Endodermal cell (in vitro differentiated cells): ENCODE measurements around the gene ATP9A. TPM values are rescaled to one million over a fixed set of nuclear protein-coding genes. Genes with fewer than 3 reads are reported as not detected.

Experiments used
- DNase-seq: peaks from one replicate; pipeline ENCODE4 v3.0.0-alpha.2; 2017
- H3K27ac ChIP-seq: 2 replicates; pipeline ENCODE4 v1.5.1; 2013; ENCODE audit warnings: mild to moderate bottlenecking, low read depth, low read length, moderate library complexity
- H3K27me3 ChIP-seq: 2 replicates; pipeline ENCODE4 v1.6.1; 2013; ENCODE audit warnings: mild to moderate bottlenecking, low read length, moderate library complexity; ENCODE audit not compliant: insufficient read depth, control insufficient read depth, poor library complexity, severe bottlenecking
- H3K36me3 ChIP-seq: 2 replicates; pipeline ENCODE4 v1.7.0; 2013; ENCODE audit warnings: mild to moderate bottlenecking, low read length, moderate library complexity; ENCODE audit not compliant: control insufficient read depth, insufficient read depth
- H3K4me1 ChIP-seq: one replicate; pipeline ENCODE4 v1.7.0; 2013; ENCODE audit warnings: low read length; ENCODE audit not compliant: control insufficient read depth, insufficient read depth
- H3K4me3 ChIP-seq: 2 replicates; pipeline ENCODE4 v1.5.1; 2013; ENCODE audit warnings: mild to moderate bottlenecking, low read length, moderate library complexity
- H3K9ac ChIP-seq: 2 replicates; pipeline ENCODE4 v1.6.1; 2013; ENCODE audit warnings: mild to moderate bottlenecking, low read length, moderate library complexity; ENCODE audit not compliant: poor library complexity, severe bottlenecking; ENCODE audit errors: extremely low read depth
- H3K9me3 ChIP-seq: 2 replicates; pipeline ENCODE4 v1.6.1; 2013; ENCODE audit warnings: mild to moderate bottlenecking, low read length, moderate library complexity; ENCODE audit not compliant: control insufficient read depth
- H3K27ac Mint-ChIP-seq: 2 replicates; pipeline ENCODE4 v1.8.0; 2020; ENCODE audit warnings: mixed read lengths
- H3K27me3 Mint-ChIP-seq: 2 replicates; pipeline ENCODE4 v1.8.0; 2021; ENCODE audit warnings: mild to moderate bottlenecking, mixed read lengths; ENCODE audit not compliant: insufficient read depth
- H3K36me3 Mint-ChIP-seq: 2 replicates; pipeline ENCODE4 v1.8.0; 2020; ENCODE audit warnings: low read depth, mixed read lengths
- H3K4me1 Mint-ChIP-seq: 2 replicates; pipeline ENCODE4 v1.8.0; 2020; ENCODE audit warnings: mixed read lengths
- H3K4me3 Mint-ChIP-seq: 2 replicates; pipeline ENCODE4 v1.8.0; 2020; ENCODE audit warnings: mild to moderate bottlenecking, moderate library complexity, mixed read lengths
- H3K9me3 Mint-ChIP-seq: 2 replicates; pipeline ENCODE4 v1.8.0; 2020; ENCODE audit warnings: mild to moderate bottlenecking, mixed read lengths
- CTCF ChIP-seq: fragments of 200-600 bp; sonication (generic); conservative IDR thresholded peaks from 2 replicates; pipeline ENCODE4 v1.5.0; 2021; ENCODE audit warnings: antibody characterized with exemption, mild to moderate bottlenecking
- WGBS, 2 experiments: methylation state at CpG; one replicate each; pipeline versions ENCODE4 v1.1.5 to v1.1.7; 2013; ENCODE audit warnings: missing lambda C conversion rate in 2 of 2, mixed read lengths in 1 of 2; ENCODE audit not compliant: insufficient coverage in 1 of 2, insufficient read length in 1 of 2; 5-methylcytosine and 5-hydroxymethylcytosine counted together
- total RNA-seq, 2 donors: library from RNA; stranded (reverse); fragmentation: NEBNext Ultra II Directional in 1 of 2; extraction: Animal tissue kit (Norgen Biotek cat#: 25700) in 1 of 2; gene quantifications; 2 replicates in 1 of 2; 3 replicates in 1 of 2; pipeline ENCODE4 v1.2.1, GENCODE V29; 2021

The ATP9A gene
- total RNA-seq, 2 donors from 2014 or later, result 26.7 to 27.9 TPM

- H3K9me3 Mint-ChIP-seq, result no peaks in the 10 kb centered on the region
- H3K27ac Mint-ChIP-seq, result no peak overlapping the region
- no peaks in the 10 kb centered on the region for H3K9me3 ChIP-seq
- peaks cover 1% of the 10 kb centered on the region for H3K36me3 ChIP-seq
- 75% methylated on average over 2 of the region's 2 CpGs; no CpG with 5 or more reads in 1 of the 2 experiments for WGBS, 2 experiments
- H3K36me3 Mint-ChIP-seq, result peaks cover 17% of the 10 kb centered on the region
- no peaks in the 10 kb centered on the region for H3K27me3 ChIP-seq
- no peak for DNase-seq
- H3K4me1 Mint-ChIP-seq, result peaks cover 5% of the 10 kb centered on the region
- H3K4me3 ChIP-seq, result no peak overlapping the region
- H3K4me1 ChIP-seq, result peaks cover 3% of the 10 kb centered on the region
- no peak overlapping the region for H3K4me3 Mint-ChIP-seq
- H3K9ac ChIP-seq, result no peak overlapping the region
- TF ChIP-seq CTCF, result no peak
- H3K27ac ChIP-seq, result no peak overlapping the region
- no peaks in the 10 kb centered on the region for H3K27me3 Mint-ChIP-seq
Observed at GRCh38 chr20:51643390-51643789, 124.8 kb downstream of the ATP9A start.

GRCh38 chr20:51641866-51642265 is 126.3 kb downstream of the ATP9A start:
- no peaks in the 10 kb centered on the region for H3K9me3 Mint-ChIP-seq
- Histone ChIP-seq H3K27ac (no peak overlapping the region), H3K4me1 (peaks cover 3% of the 10 kb centered on the region), H3K9ac (no peak overlapping the region), H3K4me3 (no peak overlapping the region), H3K36me3 (peaks cover 5% of the 10 kb centered on the region), H3K9me3 (no peaks in the 10 kb centered on the region), H3K27me3 (no peaks in the 10 kb centered on the region)
- no peaks in the 10 kb centered on the region for H3K27me3 Mint-ChIP-seq
- no peak for TF ChIP-seq CTCF
- DNase-seq, result no peak
- 92 to 100% methylated on average over 1 to 4 of the region's 4 CpGs for WGBS, 2 experiments
- H3K27ac Mint-ChIP-seq, result no peak overlapping the region
- H3K4me3 Mint-ChIP-seq, result no peak overlapping the region
- peaks cover 14% of the 10 kb centered on the region for H3K36me3 Mint-ChIP-seq
- peaks cover 5% of the 10 kb centered on the region for H3K4me1 Mint-ChIP-seq

GRCh38 chr20:51640743-51641142 is 127.4 kb downstream of the ATP9A start:
- Mint-ChIP-seq H3K27ac (no peak overlapping the region), H3K9me3 (no peaks in the 10 kb centered on the region), H3K4me1 (peaks cover 4% of the 10 kb centered on the region), H3K36me3 (peaks cover 16% of the 10 kb centered on the region), H3K4me3 (no peak overlapping the region), H3K27me3 (no peaks in the 10 kb centered on the region)
- H3K27me3 ChIP-seq, result no peaks in the 10 kb centered on the region
- no peak for DNase-seq
- H3K4me1 ChIP-seq, result no peaks in the 10 kb centered on the region
- no peak overlapping the region for H3K4me3 ChIP-seq
- WGBS, 2 experiments, result 87 to 96% methylated on average over 3 of the region's 3 CpGs
- TF ChIP-seq CTCF, result no peak
- H3K9ac ChIP-seq, result no peak overlapping the region
- H3K36me3 ChIP-seq, result peaks cover 5% of the 10 kb centered on the region
- H3K27ac ChIP-seq, result no peak overlapping the region
- no peaks in the 10 kb centered on the region for H3K9me3 ChIP-seq
